Activated T-cell treated with anti-CD3 and anti-CD28 coated beads, Interleukin-2, amount 50 U/mL, for 72 hours (primary cell): ENCODE measurements around the gene NTRK2. TPM values are rescaled to one million over a fixed set of nuclear protein-coding genes. Genes with fewer than 3 reads are reported as not detected.

Experiments
- ATAC-seq, 2 donors: fragments of 150-1000 bp; cut with Tn5 transposase; replicated peaks in 1 of 2; 2 replicates each; pipeline ENCODE4 v1.10.0; 2021; ENCODE audit warnings: moderate library complexity in 2 of 2, mild to moderate bottlenecking in 1 of 2
- DNase-seq, 2 donors: peaks; one replicate each; pipeline ENCODE4 v3.0.0; 2021 to 2022; ENCODE audit warnings: mixed read lengths in 1 of 2
- H3K27ac Mint-ChIP-seq: one replicate; pipeline ENCODE4 v1.8.0; 2022; ENCODE audit warnings: mild to moderate bottlenecking, moderate library complexity, mixed read lengths
- H3K27me3 Mint-ChIP-seq: one replicate; pipeline ENCODE4 v1.8.0; 2022; ENCODE audit warnings: low read depth, mixed read lengths
- H3K36me3 Mint-ChIP-seq, 2 donors: one replicate each; pipeline ENCODE4 v1.8.0; 2022; ENCODE audit warnings: mixed read lengths in 2 of 2, mild to moderate bottlenecking in 1 of 2; ENCODE audit not compliant: insufficient read depth in 2 of 2
- H3K4me1 Mint-ChIP-seq: one replicate; pipeline ENCODE4 v1.8.0; 2022; ENCODE audit warnings: low read depth, mixed read lengths
- H3K4me3 Mint-ChIP-seq, 2 donors: one replicate each; pipeline ENCODE4 v1.8.0; 2022; ENCODE audit warnings: mild to moderate bottlenecking in 2 of 2, mixed read lengths in 2 of 2, moderate library complexity in 2 of 2
- H3K9me3 Mint-ChIP-seq, 2 donors: one replicate each; pipeline ENCODE4 v1.8.0; 2022; ENCODE audit warnings: mixed read lengths in 2 of 2
- total RNA-seq, 2 donors: library from RNA; stranded (reverse); gene quantifications; one replicate each; pipeline ENCODE4 v1.2.3, GENCODE V29; 2022

The NTRK2 gene
- total RNA-seq, 2 donors from 2014 or later, result 0.41 to 3.3 TPM

DNA sequence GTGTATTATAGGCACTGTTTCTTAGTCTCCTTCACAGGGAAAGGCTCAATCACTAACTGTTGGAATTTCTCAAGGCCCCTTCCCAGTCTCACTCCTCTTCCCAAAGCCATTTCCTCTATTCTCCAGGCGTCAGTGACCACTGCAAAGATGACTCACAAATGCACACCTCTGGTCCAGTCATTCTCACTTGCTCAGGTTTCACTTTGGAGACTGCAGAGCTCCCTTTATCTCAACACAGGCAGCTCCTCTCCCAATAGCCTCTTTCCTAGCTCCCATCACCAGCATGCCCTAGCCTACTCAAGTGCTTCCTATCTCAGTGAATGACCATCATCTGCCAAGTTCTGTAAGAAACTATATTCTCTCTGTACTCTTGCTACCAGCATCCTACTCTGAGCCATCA, 323.6 kb downstream of the NTRK2 start:
- H3K27me3 Mint-ChIP-seq, result no peaks in the 10 kb centered on the region
- DNase-seq (no peak), ATAC-seq (no peak)
- no peaks in the 10 kb centered on the region for H3K4me1 Mint-ChIP-seq
- no peaks in the 10 kb centered on the region for H3K9me3 Mint-ChIP-seq
- no peaks in the 10 kb centered on the region for H3K36me3 Mint-ChIP-seq
- no peak overlapping the region for H3K27ac Mint-ChIP-seq
- H3K4me3 Mint-ChIP-seq, result no peak overlapping the region

DNA sequence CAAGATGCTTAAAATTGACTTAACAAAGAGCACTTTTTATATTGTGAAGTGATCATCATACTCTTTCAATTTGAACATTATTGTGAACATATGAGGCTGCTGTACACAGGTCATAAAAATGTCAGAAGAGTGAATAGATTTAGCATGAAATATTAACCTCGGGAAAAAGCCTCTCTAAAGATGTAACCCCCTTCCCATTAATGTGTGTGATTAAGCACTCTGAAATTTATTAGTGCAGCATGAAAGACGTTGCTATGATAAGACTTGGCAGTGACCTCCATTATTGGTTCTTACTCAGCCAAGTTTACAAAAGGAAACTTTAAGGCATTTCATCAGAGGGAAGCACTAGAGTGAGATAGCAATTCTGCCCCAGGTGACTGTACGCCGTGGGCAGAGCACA, 326.5 kb downstream of the NTRK2 start:
- H3K9me3 Mint-ChIP-seq, result peaks cover 0 to 4% of the 10 kb centered on the region in 2 donors
- no peak overlapping the region for H3K27ac Mint-ChIP-seq
- no peak overlapping the region for H3K4me3 Mint-ChIP-seq
- H3K4me1 Mint-ChIP-seq, result no peaks in the 10 kb centered on the region
- ATAC-seq (no peak), DNase-seq (no peak)
- no peaks in the 10 kb centered on the region for H3K27me3 Mint-ChIP-seq
- no peaks in the 10 kb centered on the region for H3K36me3 Mint-ChIP-seq

DNA sequence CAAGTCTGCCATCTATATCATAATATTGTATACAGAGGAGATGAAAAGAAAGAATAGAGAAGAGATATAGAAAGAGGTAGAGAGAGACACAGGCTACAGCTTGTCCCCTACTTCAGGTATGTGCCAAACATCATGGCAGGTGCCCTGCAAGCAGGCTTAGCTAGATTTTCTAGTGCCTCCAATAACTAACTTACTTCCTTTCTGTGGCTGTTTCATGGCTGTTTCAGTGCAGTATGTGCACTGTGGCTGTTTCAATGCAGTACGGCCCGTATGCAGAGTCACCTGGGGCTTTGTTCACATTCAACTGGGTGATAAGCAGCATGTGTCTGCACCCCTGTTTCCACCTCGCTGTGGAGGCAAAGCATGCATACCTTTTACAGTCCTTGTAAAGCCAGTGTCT, 327.2 kb downstream of the NTRK2 start:
- no peak for ATAC-seq
- no peak overlapping the region for H3K4me3 Mint-ChIP-seq
- no peaks in the 10 kb centered on the region for H3K36me3 Mint-ChIP-seq
- DNase-seq, result no peak
- H3K27me3 Mint-ChIP-seq, result no peaks in the 10 kb centered on the region
- peaks cover 2 to 7% of the 10 kb centered on the region in 2 donors for H3K9me3 Mint-ChIP-seq
- no peaks in the 10 kb centered on the region for H3K4me1 Mint-ChIP-seq
- no peak overlapping the region for H3K27ac Mint-ChIP-seq

DNA sequence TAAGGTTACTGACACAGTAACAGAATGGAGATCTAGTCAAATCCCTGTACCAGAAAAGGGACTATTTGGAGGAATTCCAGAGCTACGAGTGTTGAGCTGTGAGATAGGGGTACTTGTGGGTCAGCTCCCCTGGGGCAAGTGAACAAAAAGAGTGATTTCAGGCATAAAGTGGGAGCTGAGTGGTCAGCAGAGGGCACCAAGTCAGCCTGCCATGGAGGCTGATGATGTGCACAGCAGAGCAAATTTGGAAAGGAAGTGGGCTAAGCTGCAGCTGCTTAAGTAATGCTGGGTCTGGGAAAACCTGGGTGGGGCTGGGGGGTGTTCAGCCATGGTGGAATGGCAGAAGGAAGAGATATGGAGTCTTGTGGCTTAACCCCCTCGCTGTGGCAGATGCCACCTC, 327.9 kb downstream of the NTRK2 start:
- DNase-seq (no peak), ATAC-seq (no peak)
- H3K4me1 Mint-ChIP-seq, result no peaks in the 10 kb centered on the region
- H3K9me3 Mint-ChIP-seq, result peaks cover 2 to 7% of the 10 kb centered on the region in 2 donors
- no peak overlapping the region for H3K4me3 Mint-ChIP-seq
- no peaks in the 10 kb centered on the region for H3K27me3 Mint-ChIP-seq
- H3K27ac Mint-ChIP-seq, result no peak overlapping the region
- no peaks in the 10 kb centered on the region for H3K36me3 Mint-ChIP-seq

DNA sequence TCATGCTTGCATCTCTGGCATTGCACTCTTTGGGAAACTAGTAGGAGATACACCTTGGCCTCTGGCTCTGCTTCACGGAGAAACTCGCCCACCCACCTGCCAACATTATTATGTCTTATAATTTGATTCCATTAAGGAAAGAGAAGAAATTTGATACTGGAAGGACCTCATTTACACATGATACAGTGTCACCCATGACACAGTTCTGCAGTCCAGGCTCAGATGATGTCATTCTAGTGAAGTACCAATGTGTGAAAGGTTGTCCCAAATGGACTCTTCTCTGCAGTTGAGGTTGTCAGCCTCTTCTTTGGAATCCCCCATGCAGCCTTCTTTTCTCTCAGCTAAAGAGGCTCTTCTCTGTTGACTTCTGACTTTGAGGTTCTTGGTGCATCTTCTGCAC, 329.1 kb downstream of the NTRK2 start:
- peaks cover 6 to 9% of the 10 kb centered on the region in 2 donors for H3K9me3 Mint-ChIP-seq
- no peaks in the 10 kb centered on the region for H3K4me1 Mint-ChIP-seq
- DNase-seq, result no peak
- peaks cover 8% of the 10 kb centered on the region for H3K27me3 Mint-ChIP-seq
- no peaks in the 10 kb centered on the region for H3K36me3 Mint-ChIP-seq
- H3K27ac Mint-ChIP-seq, result no peak overlapping the region
- no peak for ATAC-seq
- H3K4me3 Mint-ChIP-seq, result no peak overlapping the region

DNA sequence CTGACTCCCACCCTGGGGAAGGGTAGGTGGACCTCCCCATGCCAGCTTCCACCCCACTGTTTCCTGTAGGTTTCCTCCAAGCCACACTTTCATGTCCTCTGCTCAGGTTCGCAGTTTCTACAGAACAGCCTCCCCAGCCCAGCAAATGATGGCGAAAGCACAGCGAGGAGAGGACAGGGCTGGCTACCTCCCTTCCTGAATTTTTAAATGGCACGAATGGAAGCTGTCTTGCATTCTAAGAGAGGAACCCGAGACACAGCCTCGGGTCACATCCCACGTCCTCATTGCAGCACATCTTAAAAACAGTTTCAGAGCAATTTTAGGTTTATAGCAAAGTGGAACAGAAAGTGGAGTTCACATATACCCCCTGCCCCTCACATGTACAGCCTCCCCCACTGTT, 330.3 kb downstream of the NTRK2 start:
- Mint-ChIP-seq H3K27me3 (peaks cover 11% of the 10 kb centered on the region), H3K27ac (no peak overlapping the region), H3K4me3 (no peak overlapping the region), H3K4me1 (no peaks in the 10 kb centered on the region), H3K9me3 (peaks cover 8 to 9% of the 10 kb centered on the region in 2 donors), H3K36me3 (no peaks in the 10 kb centered on the region)
- DNase-seq (no peak), ATAC-seq (no peak)

DNA sequence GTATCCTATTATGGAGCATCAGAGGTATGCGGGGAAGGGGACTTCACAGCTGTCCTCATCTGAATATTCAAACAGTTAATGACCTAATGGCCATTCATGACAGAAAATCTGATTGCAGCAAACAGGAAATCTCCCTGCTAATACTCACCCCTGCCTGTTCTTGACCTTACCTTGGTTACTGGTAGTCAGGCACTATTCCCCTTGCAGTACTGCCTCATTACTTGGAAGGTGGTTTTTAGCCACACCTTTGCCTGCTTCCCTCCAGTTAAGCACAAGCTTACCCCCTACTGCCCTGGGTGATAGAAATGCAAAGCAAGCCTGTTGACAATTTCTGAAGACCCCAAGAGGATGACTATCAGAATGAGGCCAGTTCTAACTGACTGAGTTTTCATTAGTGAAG, 332.4 kb downstream of the NTRK2 start:
- no peaks in the 10 kb centered on the region for H3K36me3 Mint-ChIP-seq
- H3K4me1 Mint-ChIP-seq, result no peaks in the 10 kb centered on the region
- H3K4me3 Mint-ChIP-seq, result no peak overlapping the region
- H3K27ac Mint-ChIP-seq, result no peak overlapping the region
- peaks cover 8 to 9% of the 10 kb centered on the region in 2 donors for H3K9me3 Mint-ChIP-seq
- peaks cover 11% of the 10 kb centered on the region for H3K27me3 Mint-ChIP-seq
- DNase-seq, result no peak
- no peak for ATAC-seq

DNA sequence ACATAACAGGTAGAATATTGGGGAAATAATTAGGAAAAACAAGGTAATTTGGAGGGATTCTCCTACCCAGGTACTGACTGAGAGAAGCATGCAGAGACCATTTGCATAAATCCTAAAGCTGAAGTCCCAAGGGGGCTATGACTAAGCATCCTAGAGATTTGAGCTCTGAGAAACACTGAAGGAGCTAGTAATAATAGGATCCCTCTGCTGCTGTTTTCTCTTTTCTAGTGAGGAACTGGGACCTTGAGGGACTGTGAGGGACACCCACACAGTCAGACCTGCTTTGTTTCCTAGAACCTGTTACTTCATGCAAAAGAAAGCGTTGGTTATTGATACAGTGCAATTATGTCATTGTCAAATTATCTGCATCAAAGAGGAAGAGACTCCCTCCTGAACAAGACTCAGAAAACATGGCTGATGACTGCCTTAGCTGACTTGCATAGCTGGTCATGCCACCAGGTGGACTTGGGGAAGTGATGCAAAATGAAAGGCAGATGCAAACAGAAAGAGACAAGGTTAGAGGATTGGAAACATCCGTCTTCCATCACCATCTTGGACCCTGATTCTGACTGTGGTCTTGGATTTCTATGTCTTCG, 335.4 kb downstream of the NTRK2 start:
- Mint-ChIP-seq H3K4me1 (no peaks in the 10 kb centered on the region), H3K9me3 (peaks cover 9 to 11% of the 10 kb centered on the region in 2 donors), H3K27ac (no peak overlapping the region), H3K4me3 (no peak overlapping the region), H3K27me3 (peaks cover 11% of the 10 kb centered on the region), H3K36me3 (no peaks in the 10 kb centered on the region)
- no peak for DNase-seq
- no peak for ATAC-seq

DNA sequence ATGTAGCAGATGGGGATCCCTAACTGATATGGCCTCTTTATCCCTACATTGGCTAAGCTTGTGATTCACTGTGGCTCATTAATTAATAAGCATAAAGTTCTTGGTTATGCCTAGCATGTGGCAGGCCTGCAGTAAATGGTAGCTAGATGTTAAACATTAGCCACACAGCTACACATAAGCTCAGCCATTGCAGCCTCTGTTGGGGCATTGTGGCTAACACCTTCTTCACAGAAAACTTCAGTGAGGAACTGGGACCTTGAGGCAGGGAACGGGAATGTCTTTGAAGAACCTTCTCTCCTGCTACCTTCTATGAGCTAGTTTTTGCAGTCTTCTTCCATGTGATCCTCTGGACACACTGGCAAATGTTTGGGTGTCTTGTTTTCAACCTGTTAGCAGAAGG, 338.2 kb downstream of the NTRK2 start:
- DNase-seq (no peak), ATAC-seq (no peak)
- no peaks in the 10 kb centered on the region for H3K36me3 Mint-ChIP-seq
- no peak overlapping the region for H3K27ac Mint-ChIP-seq
- no peaks in the 10 kb centered on the region for H3K4me1 Mint-ChIP-seq
- peaks cover 0 to 9% of the 10 kb centered on the region in 2 donors for H3K9me3 Mint-ChIP-seq
- no peak overlapping the region for H3K4me3 Mint-ChIP-seq
- H3K27me3 Mint-ChIP-seq, result peaks cover 11% of the 10 kb centered on the region

DNA sequence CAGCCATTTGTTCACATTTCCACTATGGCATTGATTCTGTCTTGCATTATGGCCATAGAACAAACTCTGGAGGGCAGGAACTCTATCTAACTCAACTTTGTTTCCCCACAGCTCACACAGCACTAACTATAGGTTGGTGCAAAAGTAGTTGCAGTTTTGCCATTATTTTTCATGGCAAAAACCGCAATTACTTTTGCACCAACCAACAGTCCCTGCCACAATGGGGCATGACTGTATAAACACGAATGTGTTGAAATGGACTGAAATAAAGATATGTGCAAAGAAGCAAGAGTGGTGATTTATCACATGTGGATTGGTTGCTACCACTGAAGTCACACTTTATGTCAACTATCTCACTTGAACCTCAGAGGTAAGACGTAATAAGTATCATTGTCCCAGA, 338.7 kb downstream of the NTRK2 start:
- H3K27me3 Mint-ChIP-seq, result peaks cover 7% of the 10 kb centered on the region
- no peak for ATAC-seq
- peaks cover 0 to 7% of the 10 kb centered on the region in 2 donors for H3K9me3 Mint-ChIP-seq
- H3K27ac Mint-ChIP-seq, result no peak overlapping the region
- DNase-seq, result no peak
- no peak overlapping the region for H3K4me3 Mint-ChIP-seq
- H3K36me3 Mint-ChIP-seq, result no peaks in the 10 kb centered on the region
- no peaks in the 10 kb centered on the region for H3K4me1 Mint-ChIP-seq

DNA sequence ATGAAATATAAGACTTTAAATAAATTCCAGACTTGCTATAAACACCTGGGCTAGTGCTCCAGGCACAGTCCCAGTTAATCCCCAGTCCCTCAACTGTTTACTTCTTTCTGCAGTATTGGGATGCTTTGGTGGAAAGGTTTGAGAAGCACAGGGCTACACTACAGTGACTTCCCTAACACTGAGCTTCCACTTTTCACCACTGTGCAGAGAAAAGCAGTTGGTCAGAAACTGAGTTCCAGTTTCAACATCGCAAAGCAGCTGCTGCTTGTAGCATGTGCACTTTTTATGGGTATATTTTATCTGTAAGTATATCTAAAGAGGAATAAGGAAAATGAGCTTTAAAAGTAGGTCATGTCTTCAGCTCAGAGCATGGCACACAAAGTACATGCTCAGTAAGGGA, 339.7 kb downstream of the NTRK2 start:
- Mint-ChIP-seq H3K4me3 (no peak overlapping the region), H3K36me3 (no peaks in the 10 kb centered on the region), H3K27ac (no peak overlapping the region), H3K27me3 (no peaks in the 10 kb centered on the region), H3K9me3 (peaks cover 0 to 6% of the 10 kb centered on the region in 2 donors), H3K4me1 (no peaks in the 10 kb centered on the region)
- no peak for DNase-seq
- ATAC-seq, result no peak

DNA sequence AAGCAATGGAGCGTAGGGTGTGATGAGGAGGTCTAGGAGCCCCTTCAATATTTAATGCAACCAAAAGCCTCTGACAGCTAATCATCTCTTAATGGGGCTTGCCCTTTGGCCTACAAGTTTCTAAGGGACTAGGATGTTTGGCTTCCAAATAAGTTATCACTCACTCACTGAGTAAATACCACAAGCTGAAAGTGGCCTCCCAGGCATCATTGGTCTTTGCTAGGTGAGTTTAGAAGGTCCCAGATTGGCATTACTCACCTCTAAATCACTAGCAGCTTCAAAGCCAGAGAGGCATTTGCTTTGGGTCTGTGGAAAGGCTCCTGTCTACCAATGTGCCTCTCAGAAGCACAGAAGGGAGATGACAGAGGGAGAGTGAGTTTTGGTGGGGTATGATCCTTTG, 344.2 kb downstream of the NTRK2 start:
- peaks cover 7% of the 10 kb centered on the region for H3K27me3 Mint-ChIP-seq
- no peak overlapping the region for H3K27ac Mint-ChIP-seq
- peaks cover 0 to 1% of the 10 kb centered on the region in 2 donors for H3K9me3 Mint-ChIP-seq
- H3K4me3 Mint-ChIP-seq, result no peak overlapping the region
- no peaks in the 10 kb centered on the region for H3K4me1 Mint-ChIP-seq
- H3K36me3 Mint-ChIP-seq, result no peaks in the 10 kb centered on the region
- DNase-seq (no peak), ATAC-seq (no peak)

DNA sequence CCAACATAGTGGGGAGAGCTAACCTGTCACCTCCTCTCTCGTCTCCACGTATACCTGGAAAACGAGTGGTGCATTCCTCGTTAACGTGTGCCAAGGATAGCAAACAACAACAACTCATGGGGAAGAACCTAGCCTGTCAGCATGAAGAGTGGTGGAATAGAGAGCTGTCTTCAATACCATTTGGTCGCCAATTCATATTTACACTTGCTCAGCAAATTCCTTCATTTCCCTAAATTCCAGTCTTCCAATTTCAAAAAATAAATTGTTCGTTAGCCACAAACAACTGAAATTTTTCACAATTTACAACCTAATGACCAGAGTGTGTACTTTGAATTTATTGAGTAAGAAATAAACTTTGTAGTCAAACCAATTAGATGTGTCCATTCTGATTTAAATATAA, 344.8 kb downstream of the NTRK2 start:
- Mint-ChIP-seq H3K27ac (no peak overlapping the region), H3K27me3 (peaks cover 7% of the 10 kb centered on the region), H3K4me1 (no peaks in the 10 kb centered on the region), H3K9me3 (peaks cover 0 to 1% of the 10 kb centered on the region in 2 donors), H3K4me3 (no peak overlapping the region), H3K36me3 (no peaks in the 10 kb centered on the region)
- ATAC-seq, result no peak
- no peak for DNase-seq

DNA sequence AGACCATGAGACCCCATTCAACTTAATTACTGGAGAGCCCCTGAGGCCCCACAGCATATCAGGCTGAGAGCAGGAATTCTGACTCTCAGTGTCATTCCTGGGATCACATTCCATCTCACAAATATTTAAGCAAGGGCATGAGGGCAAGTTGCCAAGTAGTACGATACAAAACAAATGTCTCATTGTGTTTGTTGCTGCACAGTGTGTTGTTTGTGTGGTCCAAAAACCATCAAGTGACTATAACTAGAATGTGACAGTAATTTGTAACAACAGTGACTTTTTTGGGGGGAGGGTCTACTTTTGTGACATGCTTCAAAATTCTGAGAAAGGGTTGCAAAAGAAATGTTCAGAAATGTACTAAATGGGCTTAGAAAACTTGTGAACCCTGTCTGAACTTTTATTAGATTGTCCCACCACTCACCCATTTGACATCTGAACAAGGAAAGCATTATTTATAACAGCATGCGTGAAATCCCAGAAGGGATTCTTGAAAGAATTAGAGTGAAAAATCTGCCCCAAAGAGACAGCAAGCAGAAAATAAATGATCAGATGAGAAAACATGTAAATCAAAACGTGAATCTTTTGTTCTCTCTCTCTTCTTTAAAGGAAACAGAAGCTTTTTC, 347.0 kb downstream of the NTRK2 start:
- ATAC-seq (no peak), DNase-seq (no peak)
- Mint-ChIP-seq H3K27ac (no peak overlapping the region), H3K36me3 (no peaks in the 10 kb centered on the region), H3K9me3 (peaks cover 0 to 1% of the 10 kb centered on the region in 2 donors), H3K27me3 (peaks cover 7% of the 10 kb centered on the region), H3K4me3 (no peak overlapping the region), H3K4me1 (no peaks in the 10 kb centered on the region)
